GM23338 (cell line): ENCODE results near the gene CCDC3. TPM values are rescaled to one million over a fixed set of nuclear protein-coding genes. Genes with fewer than 3 reads are reported as not detected.

Experiments used
- ATAC-seq: fragments of 200-7000 bp; cut with Tn5 transposase; 3 replicates; pipeline ENCODE4 v1.9.1; 2020
- DNase-seq: peaks from one replicate; pipeline ENCODE4 v3.0.0-alpha.2; 2015; ENCODE audit warnings: low spot score
- H2AFZ ChIP-seq: fragments of 200-600 bp; sonication (generic); 2 replicates; pipeline ENCODE4 v1.8.0; 2016; ENCODE audit warnings: antibody characterized with exemption, mild to moderate bottlenecking, moderate library complexity
- H3F3A ChIP-seq: fragments of 200-600 bp; sonication (generic); replicated peaks from 2 replicates; pipeline ENCODE4 v1.8.0; 2017; ENCODE audit warnings: antibody characterized with exemption, mixed run types, low read depth
- H3K27ac ChIP-seq: fragments of 200-600 bp; sonication (generic); 2 replicates; pipeline ENCODE4 v1.6.1; 2016; ENCODE audit warnings: low read depth
- H3K27me3 ChIP-seq: fragments of 200-600 bp; sonication (generic); 2 replicates; pipeline ENCODE4 v1.8.0; 2016; ENCODE audit warnings: mild to moderate bottlenecking, mixed run types, moderate library complexity; ENCODE audit not compliant: insufficient read depth
- H3K36me3 ChIP-seq: fragments of 200-600 bp; sonication (generic); 2 replicates; pipeline ENCODE4 v1.8.0; 2016; ENCODE audit warnings: mild to moderate bottlenecking; ENCODE audit not compliant: insufficient read depth
- H3K4me1 ChIP-seq: fragments of 200-600 bp; sonication (generic); 2 replicates; pipeline ENCODE4 v1.8.0; 2016; ENCODE audit warnings: mild to moderate bottlenecking, moderate library complexity; ENCODE audit not compliant: insufficient read depth
- H3K4me2 ChIP-seq: fragments of 200-600 bp; sonication (generic); 2 replicates; pipeline ENCODE4 v1.7.1; 2017; ENCODE audit warnings: mixed run types
- H3K4me3 ChIP-seq: fragments of 200-600 bp; sonication (generic); 2 replicates; pipeline ENCODE4 v1.6.1; 2016; ENCODE audit warnings: mixed run types
- H3K79me2 ChIP-seq: fragments of 200-600 bp; sonication (generic); replicated peaks from 2 replicates; pipeline ENCODE4 v1.8.0; 2017; ENCODE audit warnings: mild to moderate bottlenecking; ENCODE audit not compliant: insufficient read depth
- H3K9me2 ChIP-seq: fragments of 200-600 bp; sonication (generic); 2 replicates; pipeline ENCODE4 v1.8.0; 2017; ENCODE audit not compliant: insufficient read depth
- H4K20me1 ChIP-seq: fragments of 200-600 bp; sonication (generic); replicated peaks from 2 replicates; pipeline ENCODE4 v1.8.0; 2017; ENCODE audit warnings: mild to moderate bottlenecking; ENCODE audit not compliant: insufficient read depth
- H3K27ac Mint-ChIP-seq: 2 replicates; pipeline ENCODE4 v1.8.0; 2020; ENCODE audit warnings: inconsistent platforms, mild to moderate bottlenecking, moderate library complexity, mixed read lengths
- H3K27me3 Mint-ChIP-seq: 3 replicates; pipeline ENCODE4 v1.8.0; 2022; ENCODE audit warnings: low read depth, mild to moderate bottlenecking, moderate library complexity, mixed read lengths, inconsistent platforms; ENCODE audit not compliant: insufficient read depth, poor library complexity
- H3K36me3 Mint-ChIP-seq: 3 replicates; pipeline ENCODE4 v1.8.0; 2021; ENCODE audit warnings: low read depth, mild to moderate bottlenecking, inconsistent platforms, moderate library complexity, mixed read lengths
- H3K4me1 Mint-ChIP-seq: 3 replicates; pipeline ENCODE4 v1.8.0; 2020; ENCODE audit warnings: mild to moderate bottlenecking, inconsistent platforms, mixed read lengths
- H3K4me3 Mint-ChIP-seq: 3 replicates; pipeline ENCODE4 v1.8.0; 2021; ENCODE audit warnings: moderate library complexity, mild to moderate bottlenecking, inconsistent platforms, mixed read lengths
- H3K9me3 Mint-ChIP-seq: 3 replicates; pipeline ENCODE4 v1.8.0; 2020; ENCODE audit warnings: moderate library complexity, mild to moderate bottlenecking, inconsistent platforms, mixed read lengths
- CREB1 ChIP-seq: fragments of 250-450 bp; sonication (Bioruptor Pico); IDR thresholded peaks from 2 replicates; pipeline ENCODE4 v1.5.0; 2020; ENCODE audit warnings: low read depth, mild to moderate bottlenecking, moderate library complexity
- EZH2 ChIP-seq: fragments of 200-600 bp; sonication (generic); IDR thresholded peaks from one replicate; pipeline ENCODE4 v1.8.0; 2017; ENCODE audit warnings: antibody characterized with exemption, mild to moderate bottlenecking, low read depth; ENCODE audit not compliant: unreplicated experiment
- EZH2phosphoT487 ChIP-seq: fragments of 200-600 bp; sonication (generic); IDR thresholded peaks from one replicate; pipeline ENCODE4 v1.8.1; 2018; ENCODE audit warnings: antibody characterized with exemption; ENCODE audit not compliant: unreplicated experiment
- JUNB ChIP-seq: IDR thresholded peaks from one replicate; pipeline ENCODE4 v1.6.1; 2016; ENCODE audit warnings: antibody characterized with exemption; ENCODE audit not compliant: unreplicated experiment
- NANOG ChIP-seq: IDR thresholded peaks from 2 replicates; pipeline ENCODE4 v1.6.1; 2016; ENCODE audit warnings: antibody characterized with exemption, borderline replicate concordance
- POLR2AphosphoS5 ChIP-seq: IDR thresholded peaks from 2 replicates; pipeline ENCODE4 v1.6.1; 2016; ENCODE audit warnings: antibody characterized with exemption, low read depth
- STAT1 ChIP-seq: IDR thresholded peaks from one replicate; pipeline ENCODE4 v1.6.1; 2016; ENCODE audit warnings: antibody characterized with exemption; ENCODE audit not compliant: unreplicated experiment
- ZNF114 ChIP-seq: fragments of 250-450 bp; sonication (Bioruptor Pico); IDR thresholded peaks from 2 replicates; pipeline ENCODE4 v1.5.0; 2020; ENCODE audit warnings: mild to moderate bottlenecking, moderate library complexity
- ZNF331 ChIP-seq: fragments of 250-450 bp; sonication (Bioruptor Pico); IDR thresholded peaks from 2 replicates; pipeline ENCODE4 v1.5.0; 2020; ENCODE audit warnings: low read depth, mild to moderate bottlenecking, moderate library complexity
- polyA plus RNA-seq: library from polyadenylated mRNA; unstranded; fragments of >200 nt; fragmentation: Nextera tagmentation; extraction: Ambion mirVana; gene quantifications from 2 replicates; pipeline ENCODE4 v1.2.1, GENCODE V29; 2016
- total RNA-seq: library from RNA; depleted of rRNA; stranded (reverse); fragments of >200 nt; shearing (Covaris generic); gene quantifications from 2 replicates; pipeline ENCODE4 v1.2.3, GENCODE V29; 2014
- TF ChIP-seq, protein P1 (sequence below): IDR thresholded peaks from 2 replicates; pipeline ENCODE4 v1.6.1; 2016; ENCODE audit warnings: antibody characterized with exemption
- TF ChIP-seq, protein P2 (sequence below), 2 experiments: fragments of 200-600 bp in 1 of 2; sonication (generic) in 1 of 2; conservative IDR thresholded peaks; 2 replicates each; pipeline versions ENCODE4 v1.5.1 to v1.6.1; 2016 to 2017; ENCODE audit warnings: antibody characterized with exemption in 2 of 2, low read depth in 2 of 2, mild to moderate bottlenecking in 2 of 2, moderate library complexity in 1 of 2
- TF ChIP-seq, protein P3 (sequence below): IDR thresholded peaks from one replicate; pipeline ENCODE4 v1.6.1; 2018; ENCODE audit warnings: antibody characterized with exemption; ENCODE audit not compliant: unreplicated experiment
- TF ChIP-seq, protein P4 (sequence below): fragments of 250-450 bp; sonication (Bioruptor Pico); IDR thresholded peaks from 2 replicates; pipeline ENCODE4 v1.5.0; 2020; ENCODE audit warnings: mild to moderate bottlenecking, moderate library complexity

CCDC3 gene
- total and polyA plus RNA-seq, 2 experiments from 2014 or later = 1.4 to 5.2 TPM

DNA sequence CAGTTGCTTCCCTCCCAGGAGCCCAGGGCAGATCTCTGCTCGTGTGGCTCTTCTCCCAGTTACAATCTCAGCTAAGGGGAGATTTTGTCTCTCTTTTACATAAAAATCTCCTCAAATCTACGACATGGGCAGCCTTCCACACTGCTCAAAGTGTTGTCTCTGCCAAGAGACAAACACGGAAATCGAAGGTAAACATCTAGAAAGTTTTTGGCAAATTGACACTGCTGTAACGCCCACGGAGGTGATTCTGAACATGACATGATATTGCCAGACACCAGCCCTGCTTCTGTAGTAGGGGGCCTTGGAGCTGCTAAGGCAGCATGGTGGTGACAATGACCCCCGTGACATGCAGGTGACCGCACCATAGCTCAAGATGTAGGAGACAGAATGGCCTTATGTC lies 128.3 kb downstream of the CCDC3 start:
- H3K4me1 Mint-ChIP-seq = no peaks in the 10 kb centered on the region
- ATAC-seq (no peak), DNase-seq (no peak)
- no peaks in the 10 kb centered on the region for H4K20me1 ChIP-seq
- H2AFZ ChIP-seq = no peak overlapping the region
- no peaks in the 10 kb centered on the region for H3K9me2 ChIP-seq
- no peaks in the 10 kb centered on the region for H3F3A ChIP-seq
- no peaks in the 10 kb centered on the region for H3K27me3 ChIP-seq
- no peaks in the 10 kb centered on the region for H3K36me3 ChIP-seq
- no peak overlapping the region for H3K4me2 ChIP-seq
- H3K4me3 ChIP-seq = no peak overlapping the region
- TF ChIP-seq, protein P1, sequence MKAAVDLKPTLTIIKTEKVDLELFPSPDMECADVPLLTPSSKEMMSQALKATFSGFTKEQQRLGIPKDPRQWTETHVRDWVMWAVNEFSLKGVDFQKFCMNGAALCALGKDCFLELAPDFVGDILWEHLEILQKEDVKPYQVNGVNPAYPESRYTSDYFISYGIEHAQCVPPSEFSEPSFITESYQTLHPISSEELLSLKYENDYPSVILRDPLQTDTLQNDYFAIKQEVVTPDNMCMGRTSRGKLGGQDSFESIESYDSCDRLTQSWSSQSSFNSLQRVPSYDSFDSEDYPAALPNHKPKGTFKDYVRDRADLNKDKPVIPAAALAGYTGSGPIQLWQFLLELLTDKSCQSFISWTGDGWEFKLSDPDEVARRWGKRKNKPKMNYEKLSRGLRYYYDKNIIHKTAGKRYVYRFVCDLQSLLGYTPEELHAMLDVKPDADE = no peak
- TF ChIP-seq, protein P2, sequence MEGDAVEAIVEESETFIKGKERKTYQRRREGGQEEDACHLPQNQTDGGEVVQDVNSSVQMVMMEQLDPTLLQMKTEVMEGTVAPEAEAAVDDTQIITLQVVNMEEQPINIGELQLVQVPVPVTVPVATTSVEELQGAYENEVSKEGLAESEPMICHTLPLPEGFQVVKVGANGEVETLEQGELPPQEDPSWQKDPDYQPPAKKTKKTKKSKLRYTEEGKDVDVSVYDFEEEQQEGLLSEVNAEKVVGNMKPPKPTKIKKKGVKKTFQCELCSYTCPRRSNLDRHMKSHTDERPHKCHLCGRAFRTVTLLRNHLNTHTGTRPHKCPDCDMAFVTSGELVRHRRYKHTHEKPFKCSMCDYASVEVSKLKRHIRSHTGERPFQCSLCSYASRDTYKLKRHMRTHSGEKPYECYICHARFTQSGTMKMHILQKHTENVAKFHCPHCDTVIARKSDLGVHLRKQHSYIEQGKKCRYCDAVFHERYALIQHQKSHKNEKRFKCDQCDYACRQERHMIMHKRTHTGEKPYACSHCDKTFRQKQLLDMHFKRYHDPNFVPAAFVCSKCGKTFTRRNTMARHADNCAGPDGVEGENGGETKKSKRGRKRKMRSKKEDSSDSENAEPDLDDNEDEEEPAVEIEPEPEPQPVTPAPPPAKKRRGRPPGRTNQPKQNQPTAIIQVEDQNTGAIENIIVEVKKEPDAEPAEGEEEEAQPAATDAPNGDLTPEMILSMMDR (conservative IDR thresholded peaks at IDR 0.05; ENCODE audit: low read depth in 2 of 2) = no peak
- TF ChIP-seq EZH2phosphoT487 (no peak), CREB1 (CRISPR knock-in tag) (no peak), ZNF331 (CRISPR knock-in tag) (no peak), NANOG (no peak), ZNF114 (CRISPR knock-in tag) (no peak), JUNB (no peak), POLR2AphosphoS5 (no peak), STAT1 (no peak), EZH2 (no peak)
- TF ChIP-seq, protein P3, sequence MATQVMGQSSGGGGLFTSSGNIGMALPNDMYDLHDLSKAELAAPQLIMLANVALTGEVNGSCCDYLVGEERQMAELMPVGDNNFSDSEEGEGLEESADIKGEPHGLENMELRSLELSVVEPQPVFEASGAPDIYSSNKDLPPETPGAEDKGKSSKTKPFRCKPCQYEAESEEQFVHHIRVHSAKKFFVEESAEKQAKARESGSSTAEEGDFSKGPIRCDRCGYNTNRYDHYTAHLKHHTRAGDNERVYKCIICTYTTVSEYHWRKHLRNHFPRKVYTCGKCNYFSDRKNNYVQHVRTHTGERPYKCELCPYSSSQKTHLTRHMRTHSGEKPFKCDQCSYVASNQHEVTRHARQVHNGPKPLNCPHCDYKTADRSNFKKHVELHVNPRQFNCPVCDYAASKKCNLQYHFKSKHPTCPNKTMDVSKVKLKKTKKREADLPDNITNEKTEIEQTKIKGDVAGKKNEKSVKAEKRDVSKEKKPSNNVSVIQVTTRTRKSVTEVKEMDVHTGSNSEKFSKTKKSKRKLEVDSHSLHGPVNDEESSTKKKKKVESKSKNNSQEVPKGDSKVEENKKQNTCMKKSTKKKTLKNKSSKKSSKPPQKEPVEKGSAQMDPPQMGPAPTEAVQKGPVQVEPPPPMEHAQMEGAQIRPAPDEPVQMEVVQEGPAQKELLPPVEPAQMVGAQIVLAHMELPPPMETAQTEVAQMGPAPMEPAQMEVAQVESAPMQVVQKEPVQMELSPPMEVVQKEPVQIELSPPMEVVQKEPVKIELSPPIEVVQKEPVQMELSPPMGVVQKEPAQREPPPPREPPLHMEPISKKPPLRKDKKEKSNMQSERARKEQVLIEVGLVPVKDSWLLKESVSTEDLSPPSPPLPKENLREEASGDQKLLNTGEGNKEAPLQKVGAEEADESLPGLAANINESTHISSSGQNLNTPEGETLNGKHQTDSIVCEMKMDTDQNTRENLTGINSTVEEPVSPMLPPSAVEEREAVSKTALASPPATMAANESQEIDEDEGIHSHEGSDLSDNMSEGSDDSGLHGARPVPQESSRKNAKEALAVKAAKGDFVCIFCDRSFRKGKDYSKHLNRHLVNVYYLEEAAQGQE = no peak
- TF ChIP-seq, protein P4, sequence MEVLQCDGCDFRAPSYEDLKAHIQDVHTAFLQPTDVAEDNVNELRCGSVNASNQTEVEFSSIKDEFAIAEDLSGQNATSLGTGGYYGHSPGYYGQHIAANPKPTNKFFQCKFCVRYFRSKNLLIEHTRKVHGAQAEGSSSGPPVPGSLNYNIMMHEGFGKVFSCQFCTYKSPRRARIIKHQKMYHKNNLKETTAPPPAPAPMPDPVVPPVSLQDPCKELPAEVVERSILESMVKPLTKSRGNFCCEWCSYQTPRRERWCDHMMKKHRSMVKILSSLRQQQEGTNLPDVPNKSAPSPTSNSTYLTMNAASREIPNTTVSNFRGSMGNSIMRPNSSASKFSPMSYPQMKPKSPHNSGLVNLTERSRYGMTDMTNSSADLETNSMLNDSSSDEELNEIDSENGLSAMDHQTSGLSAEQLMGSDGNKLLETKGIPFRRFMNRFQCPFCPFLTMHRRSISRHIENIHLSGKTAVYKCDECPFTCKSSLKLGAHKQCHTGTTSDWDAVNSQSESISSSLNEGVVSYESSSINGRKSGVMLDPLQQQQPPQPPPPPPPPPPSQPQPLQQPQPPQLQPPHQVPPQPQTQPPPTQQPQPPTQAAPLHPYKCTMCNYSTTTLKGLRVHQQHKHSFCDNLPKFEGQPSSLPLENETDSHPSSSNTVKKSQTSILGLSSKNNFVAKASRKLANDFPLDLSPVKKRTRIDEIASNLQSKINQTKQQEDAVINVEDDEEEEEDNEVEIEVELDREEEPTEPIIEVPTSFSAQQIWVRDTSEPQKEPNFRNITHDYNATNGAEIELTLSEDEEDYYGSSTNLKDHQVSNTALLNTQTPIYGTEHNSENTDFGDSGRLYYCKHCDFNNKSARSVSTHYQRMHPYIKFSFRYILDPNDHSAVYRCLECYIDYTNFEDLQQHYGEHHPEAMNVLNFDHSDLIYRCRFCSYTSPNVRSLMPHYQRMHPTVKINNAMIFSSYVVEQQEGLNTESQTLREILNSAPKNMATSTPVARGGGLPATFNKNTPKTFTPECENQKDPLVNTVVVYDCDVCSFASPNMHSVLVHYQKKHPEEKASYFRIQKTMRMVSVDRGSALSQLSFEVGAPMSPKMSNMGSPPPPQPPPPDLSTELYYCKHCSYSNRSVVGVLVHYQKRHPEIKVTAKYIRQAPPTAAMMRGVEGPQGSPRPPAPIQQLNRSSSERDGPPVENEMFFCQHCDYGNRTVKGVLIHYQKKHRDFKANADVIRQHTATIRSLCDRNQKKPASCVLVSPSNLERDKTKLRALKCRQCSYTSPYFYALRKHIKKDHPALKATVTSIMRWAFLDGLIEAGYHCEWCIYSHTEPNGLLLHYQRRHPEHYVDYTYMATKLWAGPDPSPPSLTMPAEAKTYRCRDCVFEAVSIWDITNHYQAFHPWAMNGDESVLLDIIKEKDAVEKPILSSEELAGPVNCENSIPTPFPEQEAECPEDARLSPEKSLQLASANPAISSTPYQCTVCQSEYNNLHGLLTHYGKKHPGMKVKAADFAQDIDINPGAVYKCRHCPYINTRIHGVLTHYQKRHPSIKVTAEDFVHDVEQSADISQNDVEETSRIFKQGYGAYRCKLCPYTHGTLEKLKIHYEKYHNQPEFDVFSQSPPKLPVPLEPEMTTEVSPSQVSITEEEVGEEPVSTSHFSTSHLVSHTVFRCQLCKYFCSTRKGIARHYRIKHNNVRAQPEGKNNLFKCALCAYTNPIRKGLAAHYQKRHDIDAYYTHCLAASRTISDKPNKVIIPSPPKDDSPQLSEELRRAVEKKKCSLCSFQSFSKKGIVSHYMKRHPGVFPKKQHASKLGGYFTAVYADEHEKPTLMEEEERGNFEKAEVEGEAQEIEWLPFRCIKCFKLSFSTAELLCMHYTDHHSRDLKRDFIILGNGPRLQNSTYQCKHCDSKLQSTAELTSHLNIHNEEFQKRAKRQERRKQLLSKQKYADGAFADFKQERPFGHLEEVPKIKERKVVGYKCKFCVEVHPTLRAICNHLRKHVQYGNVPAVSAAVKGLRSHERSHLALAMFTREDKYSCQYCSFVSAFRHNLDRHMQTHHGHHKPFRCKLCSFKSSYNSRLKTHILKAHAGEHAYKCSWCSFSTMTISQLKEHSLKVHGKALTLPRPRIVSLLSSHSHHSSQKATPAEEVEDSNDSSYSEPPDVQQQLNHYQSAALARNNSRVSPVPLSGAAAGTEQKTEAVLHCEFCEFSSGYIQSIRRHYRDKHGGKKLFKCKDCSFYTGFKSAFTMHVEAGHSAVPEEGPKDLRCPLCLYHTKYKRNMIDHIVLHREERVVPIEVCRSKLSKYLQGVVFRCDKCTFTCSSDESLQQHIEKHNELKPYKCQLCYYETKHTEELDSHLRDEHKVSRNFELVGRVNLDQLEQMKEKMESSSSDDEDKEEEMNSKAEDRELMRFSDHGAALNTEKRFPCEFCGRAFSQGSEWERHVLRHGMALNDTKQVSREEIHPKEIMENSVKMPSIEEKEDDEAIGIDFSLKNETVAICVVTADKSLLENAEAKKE = no peak
- H3K27ac ChIP-seq = no peak overlapping the region
- no peaks in the 10 kb centered on the region for H3K36me3 Mint-ChIP-seq
- H3K9me3 Mint-ChIP-seq = no peaks in the 10 kb centered on the region
- H3K27ac Mint-ChIP-seq = no peak overlapping the region
- no peak overlapping the region for H3K4me3 Mint-ChIP-seq
- H3K27me3 Mint-ChIP-seq = peaks cover 8% of the 10 kb centered on the region
- H3K4me1 ChIP-seq = no peaks in the 10 kb centered on the region
- H3K79me2 ChIP-seq = no peaks in the 10 kb centered on the region
